Measurements from ENCODE around the gene CYB5R2. TPM values are rescaled to one million over a fixed set of nuclear protein-coding genes. Genes with fewer than 3 reads are reported as not detected.
A peak's percentile ranks its signal among the peaks of the same experiment; 100 is the strongest.

Gene CYB5R2
- total and polyA plus RNA-seq, 2 donors (not counting 1 experiment from before 2014, with no cell fraction given): 1.4 to 4.8 TPM

DNA sequence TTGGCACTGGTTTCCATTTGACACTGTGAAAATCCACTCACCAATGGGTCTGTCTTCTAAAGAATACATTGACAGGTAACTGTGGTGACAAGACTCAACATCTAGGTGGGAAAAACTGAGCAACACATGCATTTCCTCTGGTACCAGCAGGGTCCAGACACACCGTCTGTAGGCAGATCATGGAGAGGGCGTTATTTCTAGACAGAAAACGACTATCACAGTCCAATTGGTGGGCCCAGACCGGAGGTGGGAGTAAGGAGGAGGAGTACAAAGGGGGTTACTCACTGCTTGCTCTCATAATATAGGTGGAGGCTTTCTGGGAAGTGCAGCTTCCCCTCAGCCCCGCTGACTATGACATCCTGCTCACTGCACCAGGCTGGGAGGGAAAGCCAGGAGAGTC lies 23.1 kb upstream of the CYB5R2 start:
- DNase-seq (no peak), ATAC-seq (ENCODE audit: low read depth) (no peak)
- H3K36me3 ChIP-seq (replicated peaks in 1 of 2; ENCODE audit: control extremely low read depth in 1 of 2, control insufficient read depth in 1 of 2, extremely low read depth in 1 of 2, insufficient read depth in 2 of 2, low read length in 1 of 2): no peaks in the 10 kb centered on the region
- H3K4me1 ChIP-seq (ENCODE audit: control insufficient read depth in 2 of 2, insufficient read depth in 2 of 2, low read length in 2 of 2): peaks cover 2 to 3% of the 10 kb centered on the region in 2 donors
- no peaks in the 10 kb centered on the region for H3K79me2 ChIP-seq (ENCODE audit: control insufficient read depth, insufficient read depth, low read length)
- H2AFZ ChIP-seq (ENCODE audit: insufficient read depth, low read depth, low read length, poor library complexity, severe bottlenecking): no peak overlapping the region
- H3K27me3 Mint-ChIP-seq: peaks cover 41% of the 10 kb centered on the region
- no peak overlapping the region for H3K4me3 ChIP-seq (ENCODE audit: control extremely low read depth in 1 of 5, extremely low read depth in 1 of 5, insufficient read depth in 1 of 5, low read depth in 2 of 5, low read length in 4 of 5)
- CTCF ChIA-PET: interaction anchor here (0.9 to 5.6 kb wide), 7 partner anchors 9 to 884 kb away, joined by 3 to 82 read pairs (median 5); no protein-coding TSS in a partner anchor
- peaks cover 0 to 21% (median 16%) of the 10 kb centered on the region in 4 experiments for H3K27me3 ChIP-seq (replicated peaks in 1 of 4; ENCODE audit: control extremely low read depth in 1 of 4, control insufficient read depth in 3 of 4, insufficient read depth in 4 of 4, low read length in 3 of 4)
- 77% methylated on average over 4 of the region's 5 CpGs for WGBS (ENCODE audit: insufficient coverage)
- H3K27ac Mint-ChIP-seq: no peak overlapping the region
- H3K4me3 Mint-ChIP-seq: no peak overlapping the region
- no peaks in the 10 kb centered on the region for H3K4me1 Mint-ChIP-seq
- no peak overlapping the region for H3K9ac ChIP-seq (ENCODE audit: low read length)
- no peak overlapping the region for H3K27ac ChIP-seq (ENCODE audit: low read length in 2 of 2)
- intact Hi-C loops (cut with micrococcal nuclease): no loop called here
- TF ChIP-seq, protein P1, sequence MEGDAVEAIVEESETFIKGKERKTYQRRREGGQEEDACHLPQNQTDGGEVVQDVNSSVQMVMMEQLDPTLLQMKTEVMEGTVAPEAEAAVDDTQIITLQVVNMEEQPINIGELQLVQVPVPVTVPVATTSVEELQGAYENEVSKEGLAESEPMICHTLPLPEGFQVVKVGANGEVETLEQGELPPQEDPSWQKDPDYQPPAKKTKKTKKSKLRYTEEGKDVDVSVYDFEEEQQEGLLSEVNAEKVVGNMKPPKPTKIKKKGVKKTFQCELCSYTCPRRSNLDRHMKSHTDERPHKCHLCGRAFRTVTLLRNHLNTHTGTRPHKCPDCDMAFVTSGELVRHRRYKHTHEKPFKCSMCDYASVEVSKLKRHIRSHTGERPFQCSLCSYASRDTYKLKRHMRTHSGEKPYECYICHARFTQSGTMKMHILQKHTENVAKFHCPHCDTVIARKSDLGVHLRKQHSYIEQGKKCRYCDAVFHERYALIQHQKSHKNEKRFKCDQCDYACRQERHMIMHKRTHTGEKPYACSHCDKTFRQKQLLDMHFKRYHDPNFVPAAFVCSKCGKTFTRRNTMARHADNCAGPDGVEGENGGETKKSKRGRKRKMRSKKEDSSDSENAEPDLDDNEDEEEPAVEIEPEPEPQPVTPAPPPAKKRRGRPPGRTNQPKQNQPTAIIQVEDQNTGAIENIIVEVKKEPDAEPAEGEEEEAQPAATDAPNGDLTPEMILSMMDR (IDR thresholded peaks at IDR 0.05): no peak
- no peak for TF ChIP-seq EZH2 (IDR thresholded peaks at IDR 0.05; ENCODE audit: borderline replicate concordance, insufficient read depth, low read depth, low read length, poor library complexity, severe bottlenecking)
- POLR2A ChIA-PET: no interaction called here
- H3K9me3 ChIP-seq (ENCODE audit: control extremely low read depth in 1 of 3, control insufficient read depth in 2 of 3, insufficient read depth in 1 of 3, low read length in 2 of 3): no peaks in the 10 kb centered on the region
- no peak overlapping the region for H3K4me2 ChIP-seq (replicated peaks; ENCODE audit: low read depth, low read length, poor library complexity, severe bottlenecking)
- H3K9me3 Mint-ChIP-seq (ENCODE audit: insufficient read depth): no peaks in the 10 kb centered on the region
- H4K20me1 ChIP-seq (ENCODE audit: control insufficient read depth, insufficient read depth, low read length, poor library complexity, severe bottlenecking): no peaks in the 10 kb centered on the region

DNA sequence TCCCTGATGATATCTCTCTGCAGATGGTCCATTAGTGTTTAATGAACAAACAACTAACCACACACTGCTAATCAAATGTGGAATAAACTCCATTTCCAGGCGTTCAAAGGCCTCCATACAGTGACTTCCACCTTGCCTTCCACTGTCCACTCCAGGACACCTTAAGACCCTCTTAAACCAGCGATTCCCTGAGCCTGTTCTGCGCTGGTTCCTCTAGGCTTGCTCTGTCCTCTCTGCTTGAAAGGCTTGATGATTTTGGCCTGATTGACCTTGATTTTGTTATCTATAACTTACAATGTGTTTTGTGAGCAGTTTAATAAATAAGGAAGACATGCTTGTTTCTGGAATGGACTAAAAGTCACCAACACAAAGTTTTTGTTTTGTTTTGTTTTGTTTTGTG lies 20.9 kb upstream of the CYB5R2 start:
- POLR2A ChIA-PET: no interaction called here
- H3K27me3 Mint-ChIP-seq: peaks cover 45% of the 10 kb centered on the region
- peak overlapping the region; percentile 36 for H3K4me2 ChIP-seq (replicated peaks; ENCODE audit: low read depth, low read length, poor library complexity, severe bottlenecking)

More for the DNA sequence above, 20.9 kb upstream of the CYB5R2 start:
- H4K20me1 ChIP-seq (ENCODE audit: control insufficient read depth, insufficient read depth, low read length, poor library complexity, severe bottlenecking): no peaks in the 10 kb centered on the region
- ATAC-seq (ENCODE audit: low read depth): no peak
- no CpG with 5 or more reads among the region's 3 CpGs for WGBS (ENCODE audit: insufficient coverage)
- H3K4me1 ChIP-seq (ENCODE audit: control insufficient read depth in 2 of 2, insufficient read depth in 2 of 2, low read length in 2 of 2): peaks cover 2 to 3% of the 10 kb centered on the region in 2 donors
- peaks cover 0 to 16% (median 15%) of the 10 kb centered on the region in 4 experiments for H3K27me3 ChIP-seq (replicated peaks in 1 of 4; ENCODE audit: control extremely low read depth in 1 of 4, control insufficient read depth in 3 of 4, insufficient read depth in 4 of 4, low read length in 3 of 4)
- no peak for TF ChIP-seq EZH2 (IDR thresholded peaks at IDR 0.05; ENCODE audit: borderline replicate concordance, insufficient read depth, low read depth, low read length, poor library complexity, severe bottlenecking)
- TF ChIP-seq, protein P1 (IDR thresholded peaks at IDR 0.05): no peak
- Mint-ChIP-seq H3K4me3 (no peak overlapping the region), H3K4me1 (no peaks in the 10 kb centered on the region), H3K9me3 (ENCODE audit: insufficient read depth) (no peaks in the 10 kb centered on the region), H3K27ac (no peak overlapping the region)
- intact Hi-C loops (cut with micrococcal nuclease): loop anchor here (1.0 kb wide), 2 partner anchors 550 to 596 kb away; no protein-coding TSS in a partner anchor
- no peak overlapping the region for H2AFZ ChIP-seq (ENCODE audit: insufficient read depth, low read depth, low read length, poor library complexity, severe bottlenecking)
- no peaks in the 10 kb centered on the region for H3K79me2 ChIP-seq (ENCODE audit: control insufficient read depth, insufficient read depth, low read length)
- no peak overlapping the region for H3K27ac ChIP-seq (ENCODE audit: low read length in 2 of 2)
- no peaks in the 10 kb centered on the region for H3K9me3 ChIP-seq (ENCODE audit: control extremely low read depth in 1 of 3, control insufficient read depth in 2 of 3, insufficient read depth in 1 of 3, low read length in 2 of 3)
- no peaks in the 10 kb centered on the region for H3K36me3 ChIP-seq (replicated peaks in 1 of 2; ENCODE audit: control extremely low read depth in 1 of 2, control insufficient read depth in 1 of 2, extremely low read depth in 1 of 2, insufficient read depth in 2 of 2, low read length in 1 of 2)
- H3K9ac ChIP-seq (ENCODE audit: low read length): no peak overlapping the region
- CTCF ChIA-PET: interaction anchor here (0.6 to 5.6 kb wide), 24 partner anchors 8 to 938 kb away, joined by 3 to 82 read pairs (median 4); partner anchors contain the start of gene OVCH2
- no peak overlapping the region for H3K4me3 ChIP-seq (ENCODE audit: control extremely low read depth in 1 of 5, extremely low read depth in 1 of 5, insufficient read depth in 1 of 5, low read depth in 2 of 5, low read length in 4 of 5)
- DNase-seq: no peak
